T follicular helper cell (primary cell): ENCODE results near the gene QSER1.
"Not testable (repeated sequence)": the region's sequence is repeated elsewhere in the genome, so short reads cannot be mapped to it uniquely, and the experiment has no call there.

ENCODE experiments used
- DNase-seq: peaks from one replicate; pipeline ENCODE4 v3.0.0-alpha.2; 2020; ENCODE audit warnings: low read depth

The QSER1 gene

GRCh38 chr11:32932196-32932595 lies 39.6 kb downstream of the QSER1 start:
- DNase-seq, result no peak

- no peak for DNase-seq
Measured at GRCh38 chr11:32935462-32936029, 42.9 kb downstream of the QSER1 start.

GRCh38 chr11:32936178-32936577 lies 43.6 kb downstream of the QSER1 start:
- not testable (repeated sequence) for DNase-seq

DNA sequence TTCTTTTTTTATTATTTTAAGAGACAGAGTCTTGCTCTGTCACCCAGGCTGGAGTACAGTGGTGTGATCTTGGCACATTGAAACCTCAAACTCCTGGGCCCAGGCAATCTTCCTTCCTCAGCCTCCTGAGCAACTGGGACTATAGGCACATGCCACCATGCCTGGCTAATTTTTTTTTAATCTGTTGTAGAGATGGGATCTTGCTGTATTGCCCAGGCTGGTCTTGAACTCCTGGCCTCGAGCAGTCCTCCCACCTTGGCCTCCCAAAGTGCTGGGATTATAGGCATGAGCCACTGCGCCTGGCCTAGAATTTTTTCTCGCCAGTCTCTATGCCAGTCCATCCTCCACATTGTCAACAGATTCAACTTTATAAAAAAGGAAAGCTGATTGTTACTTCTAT lies 44.7 kb downstream of the QSER1 start:
- DNase-seq, result not testable (repeated sequence)

DNA sequence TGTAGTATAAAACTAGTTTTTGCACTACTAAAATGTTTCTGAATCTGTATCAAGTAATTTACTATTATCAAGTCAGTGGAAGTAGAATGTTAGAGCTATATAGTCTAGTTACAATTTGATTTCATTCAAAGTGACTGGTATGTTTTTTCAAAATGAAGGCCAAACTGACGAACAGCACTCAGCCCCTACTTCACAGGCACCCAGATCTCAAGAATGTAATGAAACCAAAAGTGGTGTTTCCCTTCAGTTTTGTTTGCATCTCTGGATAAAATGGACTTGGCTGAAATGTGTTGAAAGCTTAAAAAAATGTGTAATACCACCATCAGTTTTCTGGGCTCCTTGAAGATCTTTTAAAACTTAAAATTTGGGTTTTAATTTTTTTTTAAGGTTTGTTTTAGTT lies 46.4 kb downstream of the QSER1 start:
- no peak for DNase-seq

GRCh38 chr11:32939866-32940265 lies 47.3 kb downstream of the QSER1 start:
- DNase-seq, result no peak

DNA sequence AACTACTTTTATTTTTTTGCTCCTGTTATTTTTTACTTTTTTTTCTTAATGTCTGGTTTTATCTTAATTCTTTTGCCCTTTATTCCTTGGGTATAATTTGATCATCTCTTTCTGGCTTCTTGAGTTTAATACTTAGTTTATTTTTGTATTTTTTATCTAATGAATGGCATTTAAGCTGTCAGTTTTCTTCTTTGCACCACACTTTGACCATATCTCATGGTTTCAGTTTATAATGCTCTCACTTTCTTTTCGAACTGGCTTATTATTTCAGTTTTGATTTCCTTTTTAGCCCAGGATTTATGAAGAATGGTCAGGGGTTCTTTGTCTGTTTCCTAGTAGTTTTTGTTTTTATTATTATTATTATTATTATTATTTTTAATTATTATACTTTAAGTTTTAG lies 48.3 kb downstream of the QSER1 start:
- DNase-seq, result no peak

GRCh38 chr11:32947978-32948377 lies 55.4 kb downstream of the QSER1 start:
- DNase-seq, result no peak

DNA sequence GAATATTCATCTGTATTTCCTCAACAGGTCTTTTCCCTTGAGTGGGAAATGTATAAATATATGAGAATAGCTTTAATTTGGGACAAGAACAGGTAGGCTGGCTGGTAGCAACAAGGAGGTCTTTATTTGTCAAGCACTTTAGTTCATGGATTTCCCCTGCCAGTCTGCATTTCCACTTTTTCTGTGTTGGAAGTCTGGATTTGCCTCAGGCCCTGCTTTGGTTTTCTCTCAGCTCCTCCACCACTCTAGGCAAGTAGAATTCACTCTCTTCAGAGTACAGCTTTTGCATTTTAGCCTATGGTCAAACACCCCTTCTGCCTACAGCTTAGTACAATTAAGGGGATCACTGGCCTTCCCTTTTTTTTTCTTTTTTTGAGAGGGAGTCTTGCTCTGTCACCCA lies 57.1 kb downstream of the QSER1 start:
- DNase-seq, result no peak

GRCh38 chr11:32952421-32952820 lies 59.8 kb downstream of the QSER1 start:
- DNase-seq, result no peak

GRCh38 chr11:32953700-32954099 lies 61.1 kb downstream of the QSER1 start:
- DNase-seq, result no peak

DNA sequence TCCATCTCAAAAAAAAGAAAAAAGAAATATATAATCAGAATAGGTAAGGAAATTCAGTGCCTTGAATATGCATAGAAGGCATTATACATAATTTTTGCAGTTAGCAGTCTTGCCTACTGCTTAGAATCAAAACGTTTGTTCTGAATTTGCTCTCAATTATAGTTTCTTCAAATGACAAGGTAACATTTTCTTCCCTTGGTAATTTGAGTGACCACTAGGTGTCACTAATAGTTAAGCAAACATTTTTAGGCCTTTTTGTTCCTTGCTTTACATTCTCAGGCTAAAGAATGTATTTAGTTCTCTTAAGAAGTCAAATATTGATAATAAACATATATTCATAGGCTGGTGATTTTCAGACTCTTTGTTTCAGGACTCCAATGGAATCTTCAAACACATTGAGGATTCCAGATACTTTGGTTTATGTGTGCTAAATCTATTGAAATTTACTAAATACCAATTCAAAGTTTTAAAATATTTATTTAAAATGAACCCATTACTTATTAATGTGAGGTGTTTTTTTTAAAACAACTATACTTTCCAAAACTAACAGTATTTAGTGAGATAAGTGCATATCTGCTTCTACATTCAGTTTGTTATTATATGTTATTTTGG lies 68.0 kb downstream of the QSER1 start:
- DNase-seq, result no peak

- DNase-seq, result no peak
Measured at GRCh38 chr11:32962016-32962415, 69.4 kb downstream of the QSER1 start.

- no peak for DNase-seq
Measured at GRCh38 chr11:32963721-32964120, 71.1 kb downstream of the QSER1 start.

DNA sequence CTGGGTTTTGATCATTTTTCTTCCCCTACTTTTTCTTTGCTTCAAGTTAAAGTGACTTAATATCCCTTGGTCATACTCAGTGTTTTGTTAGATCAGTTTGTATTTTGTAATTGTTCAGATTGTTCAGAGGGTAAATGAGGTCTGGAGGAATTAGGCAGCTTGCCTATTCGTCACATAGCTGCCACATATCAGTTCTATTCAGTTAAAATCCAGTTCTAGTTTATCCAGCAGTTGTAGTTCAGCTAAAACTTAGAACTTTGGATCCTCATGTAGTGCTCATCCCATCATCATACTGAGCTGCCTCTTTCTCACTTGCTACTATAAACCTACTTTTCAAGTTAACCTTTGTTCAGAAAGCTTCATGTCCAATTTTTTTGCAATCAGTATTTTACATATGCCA lies 75.9 kb downstream of the QSER1 start:
- no peak for DNase-seq

GRCh38 chr11:32972233-32972632 lies 79.6 kb downstream of the QSER1 start:
- not testable (repeated sequence) for DNase-seq

GRCh38 chr11:32972781-32973180 lies 80.2 kb downstream of the QSER1 start:
- no peak for DNase-seq

DNA sequence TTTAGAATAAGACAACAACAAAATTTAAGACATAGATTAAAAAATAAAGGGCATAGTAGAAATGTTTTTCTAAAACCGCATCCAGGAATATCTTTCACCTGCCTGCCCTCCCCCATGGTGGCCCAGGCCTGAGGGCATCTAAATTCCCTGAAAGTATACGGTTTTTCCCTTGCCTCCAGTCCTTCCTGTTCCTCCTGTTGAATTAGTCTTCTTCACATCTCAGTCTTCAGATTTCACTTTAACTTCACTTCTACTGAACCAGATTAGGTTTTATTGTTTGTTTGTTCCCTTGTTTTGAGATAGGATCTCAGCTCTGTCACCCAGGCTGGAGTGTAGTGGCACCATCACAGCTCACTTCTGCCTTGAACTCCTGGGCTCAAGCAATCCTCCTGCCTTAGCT lies 90.0 kb downstream of the QSER1 start:
- DNase-seq, result no peak

DNA sequence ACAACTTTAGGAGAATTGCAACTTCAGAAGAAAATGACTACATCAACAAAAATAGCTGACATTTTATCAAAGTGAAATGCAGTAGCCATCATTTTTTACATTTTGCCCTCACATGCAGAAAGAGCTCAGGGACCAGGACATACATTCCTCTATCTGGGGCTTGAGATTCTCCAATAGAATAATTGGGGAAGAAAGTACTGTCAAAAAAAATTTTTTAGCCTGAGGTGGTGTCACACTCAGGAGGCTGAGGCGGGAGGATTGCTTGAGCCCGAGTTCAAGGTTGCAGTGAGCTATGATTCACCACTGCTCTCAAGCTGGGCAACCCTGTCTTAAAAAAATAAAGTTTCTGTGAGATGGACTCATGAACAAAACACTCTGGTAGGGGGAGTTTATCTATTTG lies 90.9 kb downstream of the QSER1 start:
- no peak for DNase-seq

GRCh38 chr11:32985600-32985999 lies 93.0 kb downstream of the QSER1 start:
- no peak for DNase-seq

- no peak for DNase-seq
Measured at GRCh38 chr11:32987851-32988250, 95.2 kb downstream of the QSER1 start.

- no peak for DNase-seq
Measured at GRCh38 chr11:32990481-32990880, 97.9 kb downstream of the QSER1 start.

- no peak for DNase-seq
Measured at GRCh38 chr11:32991427-32991826, 98.8 kb downstream of the QSER1 start.

DNA sequence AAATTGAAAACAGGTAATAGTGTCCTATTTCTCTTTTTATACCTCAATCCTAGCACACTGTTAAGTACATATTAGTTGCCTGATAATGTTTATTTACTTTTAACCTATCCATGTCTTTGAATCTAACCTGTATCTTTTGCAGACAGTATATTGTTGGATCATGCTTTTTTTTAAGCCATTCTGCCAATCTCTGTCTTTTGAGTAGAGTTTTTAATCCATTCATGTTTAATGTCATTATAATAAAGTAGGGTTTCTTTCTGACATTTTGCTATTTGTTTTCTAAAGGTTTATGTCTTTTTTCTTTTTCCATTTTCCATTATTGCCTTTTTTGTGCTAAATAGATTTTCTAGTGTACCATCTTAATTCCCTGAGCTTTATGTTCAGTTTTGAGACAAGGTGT lies 99.3 kb downstream of the QSER1 start:
- no peak for DNase-seq
